Ectodermal cell (in vitro differentiated cells): ENCODE results near the gene HRC.
A peak's percentile ranks its signal among the peaks of the same experiment; 100 is the strongest.

Experiments used
- H3K27ac ChIP-seq: 2 replicates; pipeline ENCODE4 v1.7.0; 2013; ENCODE audit warnings: mild to moderate bottlenecking, low read depth, low read length; ENCODE audit not compliant: insufficient read depth, poor library complexity, severe bottlenecking
- H3K27me3 ChIP-seq: 2 replicates; pipeline ENCODE4 v1.7.0; 2013; ENCODE audit warnings: mild to moderate bottlenecking, low read length; ENCODE audit not compliant: insufficient read depth, control insufficient read depth, poor library complexity, severe bottlenecking
- H3K36me3 ChIP-seq: one replicate; pipeline ENCODE4 v1.7.0; 2013; ENCODE audit warnings: low read length; ENCODE audit not compliant: control insufficient read depth, insufficient read depth
- H3K4me1 ChIP-seq: one replicate; pipeline ENCODE4 v1.7.0; 2013; ENCODE audit warnings: low read length; ENCODE audit not compliant: control insufficient read depth, insufficient read depth
- H3K4me3 ChIP-seq: 2 replicates; pipeline ENCODE4 v1.7.0; 2013; ENCODE audit warnings: low read depth, low read length, control low read depth; ENCODE audit not compliant: insufficient read depth
- H3K9me3 ChIP-seq: 2 replicates; pipeline ENCODE4 v1.7.0; 2013; ENCODE audit warnings: mild to moderate bottlenecking, low read length, moderate library complexity; ENCODE audit not compliant: control insufficient read depth
- WGBS, 2 experiments: methylation state at CpG; one replicate each; pipeline ENCODE4 v1.1.7; 2013; ENCODE audit warnings: missing lambda C conversion rate in 2 of 2; 5-methylcytosine and 5-hydroxymethylcytosine counted together

Gene HRC

DNA sequence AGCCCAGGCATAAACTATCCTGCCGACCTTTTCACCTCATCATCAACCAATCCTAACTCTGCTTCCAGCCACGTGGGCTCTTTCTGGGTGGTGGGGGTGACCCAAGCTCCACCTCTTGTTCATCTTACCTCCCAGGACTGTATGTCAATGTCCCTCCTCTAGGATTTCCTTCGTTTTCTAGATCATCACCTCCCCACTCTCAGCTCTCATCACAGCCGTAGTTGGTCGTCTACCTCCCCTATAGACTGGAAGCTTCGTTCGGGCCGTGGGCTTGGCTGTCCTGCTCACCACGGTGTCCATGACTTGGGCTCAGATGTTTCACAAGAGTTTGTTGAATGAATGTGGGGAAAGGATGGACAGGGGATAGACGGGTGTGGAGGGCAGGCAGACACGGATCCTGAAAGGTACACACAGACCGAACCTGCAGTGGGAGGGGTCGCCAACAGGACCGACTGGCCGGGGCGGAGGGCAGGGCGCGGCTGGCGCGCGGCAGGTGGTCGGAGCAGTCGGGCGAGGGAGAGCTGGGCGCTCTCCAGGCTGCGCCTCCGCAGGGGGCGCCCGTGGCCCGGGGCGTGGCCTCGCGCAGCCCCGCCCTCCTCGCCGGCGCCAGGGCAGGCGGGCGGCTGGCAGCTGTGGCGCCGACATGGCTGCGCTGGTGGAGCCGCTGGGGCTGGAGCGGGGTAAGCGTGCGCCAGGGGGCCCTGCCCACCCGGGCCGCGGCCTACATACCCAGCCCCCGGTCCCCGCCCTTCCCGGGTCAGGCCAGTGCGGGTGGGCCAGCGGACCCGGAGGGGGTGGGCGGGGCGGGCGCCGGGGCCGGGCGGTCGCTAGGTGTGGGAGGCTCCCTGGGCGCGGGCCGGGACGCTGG lies 41.2 kb downstream of the HRC start, which contains the start of gene LIN7B:
LIN7B (plus strand) TSS at position 609 of the 868 bp plus-strand sequence; CDS start at position 644, 35 bp downstream.
- peak within 1 kb of the TSS; percentile 62 for H3K4me3 ChIP-seq
- no peak within 1 kb of the TSS for H3K27ac ChIP-seq
- H3K27me3 ChIP-seq, result peaks cover 7% of the 10 kb centered on the region
- no peaks in the 10 kb centered on the region for H3K36me3 ChIP-seq
- no peaks in the 10 kb centered on the region for H3K9me3 ChIP-seq
- peaks cover 6% of the 10 kb centered on the region for H3K4me1 ChIP-seq
- WGBS, 2 experiments, result 2 to 3% methylated on average over 66 of the region's 66 CpGs

DNA sequence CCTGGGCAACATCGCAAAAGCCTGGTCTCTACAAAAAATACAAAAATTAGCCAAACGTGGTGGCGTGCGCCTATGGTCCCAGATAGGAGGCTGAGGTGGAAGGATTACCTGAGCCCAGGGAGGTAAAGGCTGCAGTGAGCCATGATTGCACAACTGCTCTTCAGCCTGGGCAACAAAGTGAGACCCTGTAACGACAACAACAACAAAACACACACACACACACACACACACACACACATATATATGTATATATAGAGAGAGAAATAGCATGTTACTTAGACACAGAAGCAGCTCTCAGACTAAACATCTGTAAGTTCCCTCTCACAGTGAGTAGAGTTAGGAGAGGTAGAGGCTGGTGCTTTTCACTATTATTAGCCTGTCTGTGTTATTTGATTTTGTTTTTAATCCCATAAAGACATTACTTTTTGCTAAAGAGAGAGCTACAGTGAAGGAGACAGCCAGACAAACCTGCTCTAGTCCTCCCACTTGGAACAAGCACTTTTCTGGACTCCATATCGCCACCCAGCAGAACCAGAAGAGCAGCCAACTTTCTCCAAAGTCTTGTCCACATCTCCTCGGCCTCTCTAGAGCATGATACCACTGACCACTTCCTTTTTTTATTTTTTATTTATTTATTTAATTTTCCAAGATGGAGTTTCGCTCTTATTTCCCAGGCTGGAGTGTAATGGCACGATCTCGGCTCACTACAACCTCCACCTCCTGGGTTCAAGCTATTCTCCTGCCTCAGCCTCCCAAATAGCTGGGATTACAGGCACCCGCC lies 43.8 kb downstream of the HRC start:
- Histone ChIP-seq H3K9me3 (no peaks in the 10 kb centered on the region), H3K36me3 (peaks cover 21% of the 10 kb centered on the region), H3K4me1 (no peaks in the 10 kb centered on the region), H3K27me3 (peaks cover 7% of the 10 kb centered on the region), H3K27ac (no peak overlapping the region), H3K4me3 (no peak overlapping the region)
- 86 to 91% methylated on average over 10 of the region's 11 CpGs for WGBS, 2 experiments

DNA sequence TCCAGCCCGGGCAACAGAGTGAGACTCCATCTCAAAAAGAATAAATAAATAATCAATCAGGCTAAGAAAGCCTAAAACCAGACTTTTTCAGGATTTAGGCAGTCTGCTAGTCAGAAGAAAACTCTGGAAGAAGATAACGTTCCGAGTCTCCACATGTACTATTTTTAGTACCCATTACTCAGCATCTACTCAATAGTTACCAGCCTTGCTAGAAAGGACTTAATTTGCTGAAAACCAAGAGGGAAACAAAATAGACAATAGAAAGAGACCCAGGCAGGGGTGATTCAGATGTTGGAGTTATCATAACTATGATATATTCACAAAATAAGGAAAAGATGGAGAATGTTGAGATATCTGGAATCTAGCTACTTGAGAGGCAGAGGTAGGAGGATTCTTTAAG lies 44.6 kb downstream of the HRC start:
- Histone ChIP-seq H3K4me1 (no peaks in the 10 kb centered on the region), H3K27me3 (peaks cover 6% of the 10 kb centered on the region), H3K9me3 (no peaks in the 10 kb centered on the region), H3K4me3 (no peak overlapping the region), H3K36me3 (peaks cover 26% of the 10 kb centered on the region), H3K27ac (no peak overlapping the region)
- WGBS, 2 experiments, result 95 to 96% methylated on average over 3 of the region's 3 CpGs

DNA sequence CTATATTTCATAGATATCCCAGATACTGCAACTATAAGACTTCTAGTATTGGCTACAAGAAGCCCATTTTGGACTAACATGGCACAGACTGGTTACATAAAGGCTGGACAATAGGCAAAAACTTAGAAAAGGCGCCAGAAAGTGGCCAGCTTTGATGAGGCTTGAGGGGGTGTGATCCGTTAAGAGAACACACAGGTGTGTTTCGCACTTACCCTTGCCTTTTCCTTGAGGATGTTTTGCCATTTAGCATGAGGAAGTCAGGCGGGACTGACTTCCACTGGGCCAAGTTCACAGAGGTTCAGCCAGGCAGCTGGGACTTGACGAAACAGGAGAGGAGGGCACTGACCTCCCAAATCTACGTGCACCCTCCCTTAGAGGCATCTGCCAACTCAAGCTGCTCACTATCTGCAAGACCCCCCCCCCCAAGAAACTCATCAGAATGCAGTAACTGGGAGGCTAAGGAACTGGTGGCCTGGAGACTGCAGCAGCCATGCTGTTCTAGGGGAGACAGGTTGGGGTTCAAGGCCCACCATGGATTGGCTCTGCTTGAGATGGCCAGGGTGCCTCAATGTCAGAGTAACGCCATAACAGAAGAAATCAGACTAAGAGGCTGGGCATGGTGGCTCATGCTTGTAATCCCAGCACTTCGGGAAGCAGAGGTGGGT lies 45.5 kb downstream of the HRC start:
- H3K9me3 ChIP-seq, result no peaks in the 10 kb centered on the region
- no peaks in the 10 kb centered on the region for H3K4me1 ChIP-seq
- no peak overlapping the region for H3K4me3 ChIP-seq
- H3K36me3 ChIP-seq, result peaks cover 33% of the 10 kb centered on the region
- no peaks in the 10 kb centered on the region for H3K27me3 ChIP-seq
- H3K27ac ChIP-seq, result no peak overlapping the region
- WGBS, 2 experiments, result 94 to 95% methylated on average over 7 to 8 of the region's 8 CpGs

DNA sequence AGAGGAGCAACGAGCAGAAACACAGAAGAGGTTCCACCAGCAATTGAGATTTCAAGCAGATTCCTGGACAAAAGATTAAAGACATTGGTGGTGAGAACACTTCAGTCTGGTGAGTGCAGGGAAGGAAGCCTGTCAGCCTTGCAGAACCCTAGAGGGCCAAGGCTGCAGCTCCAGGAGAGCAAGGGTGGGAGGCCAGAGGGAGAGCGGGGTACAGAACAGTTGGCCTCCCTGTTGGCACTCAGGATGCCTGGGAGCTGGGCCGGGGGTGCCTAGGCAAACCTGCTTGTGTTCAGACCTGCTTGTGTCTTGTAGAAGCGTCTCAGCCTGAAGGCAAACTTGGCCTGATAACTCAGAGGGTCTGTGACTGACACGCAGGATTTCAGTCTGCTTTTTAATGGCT lies 46.1 kb downstream of the HRC start:
- H3K27ac ChIP-seq, result no peak overlapping the region
- H3K4me3 ChIP-seq, result no peak overlapping the region
- 96 to 97% methylated on average over 5 of the region's 5 CpGs for WGBS, 2 experiments
- H3K9me3 ChIP-seq, result no peaks in the 10 kb centered on the region
- H3K36me3 ChIP-seq, result peaks cover 39% of the 10 kb centered on the region
- H3K4me1 ChIP-seq, result no peaks in the 10 kb centered on the region
- H3K27me3 ChIP-seq, result no peaks in the 10 kb centered on the region

DNA sequence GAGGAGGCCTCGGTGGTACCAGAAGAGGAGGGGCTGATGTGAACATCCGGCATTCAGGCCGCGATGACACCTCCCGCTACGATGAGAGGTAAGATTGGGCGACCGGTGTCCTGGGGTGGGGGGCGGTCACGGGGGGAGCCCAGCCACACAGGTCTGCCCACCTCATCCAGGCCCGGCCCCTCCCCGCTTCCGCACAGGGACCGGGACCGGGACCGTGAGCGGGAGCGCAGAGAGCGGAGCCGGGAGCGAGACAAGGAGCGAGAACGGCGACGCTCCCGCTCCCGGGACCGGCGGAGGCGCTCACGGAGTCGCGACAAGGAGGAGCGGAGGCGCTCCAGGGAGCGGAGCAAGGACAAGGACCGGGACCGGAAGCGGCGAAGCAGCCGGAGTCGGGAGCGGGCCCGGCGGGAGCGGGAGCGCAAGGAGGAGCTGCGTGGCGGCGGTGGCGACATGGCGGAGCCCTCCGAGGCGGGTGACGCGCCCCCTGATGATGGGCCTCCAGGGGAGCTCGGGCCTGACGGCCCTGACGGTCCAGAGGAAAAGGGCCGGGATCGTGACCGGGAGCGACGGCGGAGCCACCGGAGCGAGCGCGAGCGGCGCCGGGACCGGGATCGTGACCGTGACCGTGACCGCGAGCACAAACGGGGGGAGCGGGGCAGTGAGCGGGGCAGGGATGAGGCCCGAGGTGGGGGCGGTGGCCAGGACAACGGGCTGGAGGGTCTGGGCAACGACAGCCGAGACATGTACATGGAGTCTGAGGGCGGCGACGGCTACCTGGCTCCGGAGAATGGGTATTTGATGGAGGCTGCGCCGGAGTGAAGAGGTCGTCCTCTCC lies 47.4 kb downstream of the HRC start:
- H3K36me3 ChIP-seq, result peaks cover 50% of the 10 kb centered on the region
- no peak overlapping the region for H3K27ac ChIP-seq
- no peaks in the 10 kb centered on the region for H3K27me3 ChIP-seq
- no peaks in the 10 kb centered on the region for H3K9me3 ChIP-seq
- H3K4me3 ChIP-seq, result no peak overlapping the region
- 96% methylated on average over 93 of the region's 93 CpGs for WGBS, 2 experiments
- H3K4me1 ChIP-seq, result no peaks in the 10 kb centered on the region

DNA sequence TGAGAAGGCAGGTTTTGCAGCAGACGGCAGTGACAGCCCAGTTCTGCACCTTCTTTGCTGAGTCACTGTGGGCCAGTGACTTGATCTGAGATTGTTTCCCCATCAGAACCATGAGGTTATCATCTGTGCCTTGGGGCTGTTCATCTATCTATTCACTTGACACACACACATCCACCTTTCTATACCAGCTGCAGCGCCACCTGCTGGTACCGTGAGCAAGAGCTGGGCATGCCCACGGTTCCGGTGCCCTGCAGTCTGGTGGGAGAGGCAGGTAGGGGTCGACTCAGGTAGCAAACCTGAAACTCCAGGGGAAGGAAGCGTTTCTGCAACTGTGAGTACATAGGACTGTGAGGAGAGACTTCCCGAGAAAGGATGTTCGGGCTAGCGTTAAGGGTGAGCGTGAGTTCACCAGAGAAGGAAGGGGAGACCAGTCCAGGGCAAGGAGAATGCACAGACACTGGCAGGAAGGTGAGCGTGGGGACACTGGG lies 48.5 kb downstream of the HRC start:
- H3K4me1 ChIP-seq, result no peaks in the 10 kb centered on the region
- peaks cover 57% of the 10 kb centered on the region for H3K36me3 ChIP-seq

DNA sequence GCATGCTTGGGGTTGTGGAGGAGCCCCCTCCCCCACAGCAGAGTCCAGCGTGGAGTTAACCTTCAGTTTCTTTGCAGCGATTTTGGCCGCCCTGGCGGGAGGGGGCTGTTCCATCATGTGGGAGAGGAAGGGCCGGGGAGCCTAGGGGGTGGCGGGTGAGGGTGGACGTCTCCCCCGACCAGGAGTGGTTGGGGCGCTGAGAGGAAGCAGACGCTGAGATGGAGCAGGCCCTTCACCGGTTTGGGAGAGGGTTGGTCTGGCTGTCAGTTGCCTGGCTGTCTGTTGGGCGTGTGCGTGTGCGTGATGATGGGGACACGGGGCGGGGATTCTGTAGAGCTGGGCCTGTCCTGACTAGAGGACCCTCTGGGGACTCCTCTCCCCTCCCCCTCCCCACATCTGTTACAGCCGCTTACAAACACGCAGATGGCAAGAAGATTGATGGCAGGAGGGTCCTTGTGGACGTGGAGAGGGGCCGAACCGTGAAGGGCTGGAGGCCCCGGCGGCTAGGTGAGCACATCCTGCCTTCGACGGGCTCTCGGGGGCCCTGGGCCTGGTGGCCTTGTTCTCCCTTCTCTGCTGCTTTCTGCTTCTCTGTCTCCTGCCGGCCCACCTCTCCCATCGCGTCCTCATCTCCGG lies 50.8 kb downstream of the HRC start:
- 93 to 94% methylated on average over 30 of the region's 30 CpGs for WGBS, 2 experiments
- Histone ChIP-seq H3K27ac (no peak overlapping the region), H3K4me1 (no peaks in the 10 kb centered on the region), H3K27me3 (no peaks in the 10 kb centered on the region), H3K9me3 (no peaks in the 10 kb centered on the region), H3K36me3 (peaks cover 74% of the 10 kb centered on the region), H3K4me3 (no peak overlapping the region)

More for the DNA sequence above, 48.5 kb downstream of the HRC start:
- WGBS, 2 experiments, result 80 to 81% methylated on average over 12 of the region's 12 CpGs
- no peak overlapping the region for H3K27ac ChIP-seq
- H3K27me3 ChIP-seq, result no peaks in the 10 kb centered on the region
- H3K4me3 ChIP-seq, result no peak overlapping the region
- H3K9me3 ChIP-seq, result no peaks in the 10 kb centered on the region
